ENCODE data around the gene IRF3. TPM values are rescaled to one million over a fixed set of nuclear protein-coding genes. Genes with fewer than 3 reads are reported as not detected.
"Not testable (repeated sequence)": the region's sequence is repeated elsewhere in the genome, so short reads cannot be mapped to it uniquely, and the experiment has no call there.

IRF3 gene
- polyA plus RNA-seq, 3 donors, result 37.6 to 41.5 (median 39.3) TPM

- no peak for DNase-seq (ENCODE audit: low read depth in 3 of 3, low spot score in 2 of 3)
Observed at GRCh38 chr19:49651820-49652550, 13.7 kb downstream of the IRF3 start.

- DNase-seq (ENCODE audit: low read depth in 3 of 3, low spot score in 2 of 3), result no peak
Observed at GRCh38 chr19:49651029-49651819, 14.4 kb downstream of the IRF3 start.

GRCh38 chr19:49646586-49646985 is 19.1 kb downstream of the IRF3 start:
- DNase-seq (ENCODE audit: low read depth in 3 of 3, low spot score in 2 of 3), result no peak

GRCh38 chr19:49645995-49646394 is 19.7 kb downstream of the IRF3 start:
- DNase-seq (ENCODE audit: low read depth in 3 of 3, low spot score in 2 of 3), result no peak

- no peak for DNase-seq (ENCODE audit: low read depth in 3 of 3, low spot score in 2 of 3)
Observed at GRCh38 chr19:49645592-49645991, 20.1 kb downstream of the IRF3 start.

GRCh38 chr19:49643466-49643865 is 22.2 kb downstream of the IRF3 start:
- no peak for DNase-seq (ENCODE audit: low read depth in 3 of 3, low spot score in 2 of 3)

GRCh38 chr19:49642492-49643035 is 23.1 kb downstream of the IRF3 start:
- DNase-seq (ENCODE audit: low read depth in 3 of 3, low spot score in 2 of 3), result no peak

GRCh38 chr19:49641688-49642491 is 23.8 kb downstream of the IRF3 start, which contains the start of gene SCAF1:
SCAF1 (plus strand) TSS chr19:49642209; CDS start chr19:49645027, 2,818 bp downstream.
- DNase-seq (ENCODE audit: low read depth in 3 of 3, low spot score in 2 of 3), result peak; percentile 94 to 98 (median 95)

GRCh38 chr19:49640113-49640898 is 25.4 kb downstream of the IRF3 start, which contains the start of gene RRAS:
RRAS (minus strand) TSS chr19:49640143; CDS start chr19:49640098, 45 bp downstream.
- DNase-seq (ENCODE audit: low read depth in 3 of 3, low spot score in 2 of 3), result peak; percentile 99 to 100 (median 99)

GRCh38 chr19:49639401-49640112 is 26.1 kb downstream of the IRF3 start:
- DNase-seq (ENCODE audit: low read depth in 3 of 3, low spot score in 2 of 3), result no peak

GRCh38 chr19:49637821-49638738 is 27.6 kb downstream of the IRF3 start:
- DNase-seq (ENCODE audit: low read depth in 3 of 3, low spot score in 2 of 3), result no peak

GRCh38 chr19:49636233-49636932 is 29.3 kb downstream of the IRF3 start:
- DNase-seq (ENCODE audit: low read depth in 3 of 3, low spot score in 2 of 3), result no peak

GRCh38 chr19:49635530-49636232 is 30.0 kb downstream of the IRF3 start:
- no peak for DNase-seq (ENCODE audit: low read depth in 3 of 3, low spot score in 2 of 3)

GRCh38 chr19:49633273-49633672 is 32.4 kb downstream of the IRF3 start:
- not testable (repeated sequence) for DNase-seq (ENCODE audit: low read depth in 3 of 3, low spot score in 2 of 3)

- DNase-seq (ENCODE audit: low read depth in 3 of 3, low spot score in 2 of 3), result no peak
Observed at GRCh38 chr19:49632576-49632975, 33.1 kb downstream of the IRF3 start.

GRCh38 chr19:49631610-49632192 is 34.0 kb downstream of the IRF3 start:
- no peak for DNase-seq (ENCODE audit: low read depth in 3 of 3, low spot score in 2 of 3)
